ENCODE data around the gene IGFBP6.
A peak's percentile ranks its signal among the peaks of the same experiment; 100 is the strongest.
"Not testable (repeated sequence)": the region's sequence is repeated elsewhere in the genome, so short reads cannot be mapped to it uniquely, and the experiment has no call there.

IGFBP6 gene

DNA sequence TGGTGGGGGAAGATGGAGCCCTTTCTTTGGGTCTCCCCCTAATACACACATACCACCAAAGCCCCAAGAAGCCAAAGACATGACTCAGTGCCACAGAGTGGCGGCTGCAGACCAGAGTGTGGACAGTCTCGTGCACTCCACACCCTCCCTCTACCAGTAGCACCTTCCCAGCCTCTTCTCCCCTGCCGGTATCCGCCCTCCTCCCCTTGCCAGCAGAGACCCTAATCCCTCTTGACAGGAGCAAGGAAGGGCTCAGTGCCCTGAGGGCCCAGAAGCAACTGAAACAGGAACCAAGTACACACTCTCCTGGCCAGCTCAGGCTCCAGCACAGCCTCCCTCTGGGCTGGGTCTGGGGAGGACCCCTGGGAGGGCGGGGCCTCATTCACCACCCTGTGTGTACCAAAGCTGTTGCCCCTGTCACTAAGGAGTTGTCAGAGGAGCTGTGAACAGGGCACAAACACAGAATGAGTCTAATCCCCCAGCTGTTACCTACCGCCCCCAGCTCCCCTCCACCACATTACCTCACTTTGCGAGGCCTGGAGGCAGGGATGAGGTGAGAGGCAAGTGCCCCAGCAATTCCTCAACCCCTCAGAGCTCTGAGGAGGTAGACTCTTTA is 26.5 kb upstream of the IGFBP6 start:
- DNase-seq (ENCODE audit: low spot score), result no peak

DNA sequence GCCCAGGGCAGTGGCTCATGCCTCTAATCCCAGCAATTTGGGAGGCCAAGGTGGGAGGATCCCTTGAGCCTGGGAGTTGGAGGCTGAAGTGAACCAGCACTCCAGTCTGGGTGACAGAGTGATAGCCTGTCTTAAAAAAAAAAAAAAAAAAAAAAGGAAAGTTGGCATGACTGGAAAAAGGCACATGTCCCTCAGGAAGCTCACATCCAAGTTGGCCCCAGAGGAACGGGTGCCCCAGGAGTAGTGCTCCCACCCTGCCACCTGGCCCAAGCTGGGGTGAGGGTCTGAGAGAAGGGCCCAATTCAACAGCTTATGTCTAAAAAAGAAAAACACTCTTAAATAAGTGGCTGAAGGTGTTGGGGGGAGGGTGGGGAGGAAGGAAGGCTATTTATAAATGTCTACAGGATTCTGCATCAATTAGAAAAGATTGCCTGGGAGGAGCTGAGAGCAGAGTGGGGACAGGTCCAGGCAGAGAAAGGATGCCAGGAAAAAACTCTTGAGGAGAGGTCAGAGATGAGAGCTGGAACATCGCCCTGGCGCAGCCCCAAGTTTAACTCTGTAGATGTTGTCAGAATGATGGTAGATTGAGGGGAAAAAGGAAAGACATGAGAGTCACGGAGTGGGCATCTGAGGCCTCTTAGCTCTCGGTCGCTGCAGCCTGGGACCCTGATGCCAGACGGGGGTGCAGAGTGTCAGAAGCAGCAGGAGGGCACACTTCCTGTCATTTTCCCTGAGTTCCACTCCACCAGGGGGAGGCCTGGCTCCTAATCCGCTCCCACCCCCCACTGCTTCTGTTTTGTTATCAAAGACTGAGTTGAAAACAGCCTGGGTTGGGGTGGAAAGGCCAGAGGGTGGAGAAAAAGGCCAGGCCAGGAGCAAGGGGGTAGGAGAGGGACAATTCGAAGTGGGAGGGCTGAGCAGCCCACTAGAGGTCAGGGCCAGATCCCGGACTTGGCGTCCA is 25.6 kb upstream of the IGFBP6 start:
- no peak for DNase-seq (ENCODE audit: low spot score)

DNA sequence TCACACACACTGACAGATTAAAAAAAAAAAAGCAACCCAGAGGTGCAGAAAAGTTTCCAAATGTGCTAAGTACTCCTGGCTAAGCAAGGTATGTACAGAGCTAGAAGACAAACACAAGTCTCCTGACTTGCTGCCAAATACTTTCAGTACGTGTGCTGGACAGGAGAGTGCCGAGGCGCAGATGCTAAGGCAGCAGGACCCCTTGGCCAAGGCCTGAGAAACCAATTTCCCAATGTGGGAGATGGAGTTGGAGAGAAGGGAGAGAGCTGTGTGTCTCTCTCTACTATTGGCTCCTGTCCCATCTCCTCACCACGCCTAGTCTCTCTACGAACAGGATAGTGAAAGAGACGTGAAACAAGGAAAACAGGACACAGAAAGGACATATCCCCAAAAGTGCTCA is 23.6 kb upstream of the IGFBP6 start:
- DNase-seq (ENCODE audit: low spot score), result no peak

DNA sequence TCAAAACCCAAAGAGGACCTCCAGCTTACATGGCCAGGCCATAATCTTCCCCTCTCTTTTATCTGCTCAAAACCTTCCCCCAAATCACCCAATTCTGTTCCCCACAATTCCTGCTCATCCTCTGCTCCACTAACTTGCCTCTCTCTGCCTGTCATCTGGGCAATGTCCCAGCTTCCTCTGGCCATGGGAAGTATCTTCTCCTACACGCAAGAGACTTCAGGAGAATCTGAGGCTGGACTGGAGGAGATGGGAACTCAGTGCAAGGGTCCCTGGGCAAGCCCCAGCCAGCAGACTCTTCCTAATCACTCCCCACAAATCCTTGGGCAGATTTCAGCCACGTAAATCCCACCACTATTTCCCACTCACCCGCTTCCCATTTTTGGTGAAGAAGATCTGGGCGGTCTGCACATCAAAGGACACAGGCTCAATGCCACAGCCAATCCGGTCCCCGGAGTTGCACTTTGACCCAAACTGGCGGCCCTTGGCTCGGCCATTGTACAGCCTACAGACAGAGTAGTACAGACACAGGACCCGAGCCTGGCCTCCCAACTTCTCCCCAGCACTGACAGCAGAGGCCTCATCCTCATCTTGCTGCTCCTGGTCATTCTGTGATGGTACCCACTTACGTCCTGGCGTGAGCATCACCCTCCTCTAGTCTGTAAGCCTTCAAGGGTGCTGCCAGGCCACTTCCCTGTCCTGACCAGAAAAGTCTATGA is 23.0 kb upstream of the IGFBP6 start:
- no peak for DNase-seq (ENCODE audit: low spot score)

DNA sequence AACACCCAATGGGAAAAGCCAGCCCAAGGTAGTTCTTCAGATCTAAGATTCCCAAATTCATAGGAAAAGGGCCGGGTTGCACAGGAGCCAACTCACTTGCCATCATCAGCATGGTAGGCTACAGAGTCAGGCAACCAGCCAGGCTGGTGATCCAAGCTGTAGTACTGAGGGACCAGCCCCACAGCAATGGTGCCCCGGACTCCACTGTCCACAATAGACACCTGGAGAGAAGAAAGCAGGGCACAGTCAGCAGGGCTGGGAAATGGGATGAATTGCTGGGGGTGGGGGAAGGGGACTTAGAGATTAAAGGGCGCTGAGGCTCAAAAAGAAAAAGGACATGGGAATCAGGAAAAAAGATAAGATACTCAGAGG is 22.5 kb upstream of the IGFBP6 start:
- no peak for DNase-seq (ENCODE audit: low spot score)

DNA sequence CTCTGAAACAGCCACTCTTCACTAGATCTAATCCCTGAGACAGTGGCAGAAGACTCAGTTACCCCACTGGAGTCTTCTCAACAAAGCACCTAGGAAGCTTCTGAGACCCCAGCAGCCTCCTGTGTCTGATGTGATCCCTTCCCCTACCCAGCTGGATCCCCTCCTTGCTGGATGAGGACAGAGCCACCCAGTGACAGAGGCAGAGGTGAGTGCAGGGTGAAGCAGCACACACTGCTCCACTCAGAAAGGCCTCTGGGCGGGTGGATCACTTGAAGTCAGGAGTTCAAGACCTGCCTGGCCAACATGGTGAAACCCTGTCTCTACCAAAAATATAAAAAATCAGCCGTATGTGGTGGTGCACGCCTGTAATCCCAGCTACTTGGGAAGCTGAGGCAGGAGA is 21.0 kb upstream of the IGFBP6 start:
- no peak for DNase-seq (ENCODE audit: low spot score)

DNA sequence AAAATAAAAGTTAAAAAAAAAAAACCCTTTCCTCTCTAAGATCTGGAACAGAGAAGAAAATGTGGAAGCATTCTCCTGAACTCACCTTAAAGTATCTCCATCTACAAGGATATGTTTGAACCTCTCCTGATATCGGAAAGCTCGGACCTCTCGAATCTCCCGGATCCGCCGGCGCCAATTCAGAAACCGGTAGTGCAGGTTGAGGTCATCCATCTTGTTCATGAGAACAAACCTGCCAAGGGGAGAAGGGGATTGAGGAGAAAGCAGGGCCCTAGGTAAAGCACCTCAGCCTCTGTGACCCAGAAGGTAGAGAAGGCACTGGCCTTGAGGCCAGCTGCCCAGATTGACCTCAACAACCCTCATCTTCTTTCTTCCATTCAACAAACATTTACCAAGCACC is 20.4 kb upstream of the IGFBP6 start:
- DNase-seq (ENCODE audit: low spot score), result no peak

DNA sequence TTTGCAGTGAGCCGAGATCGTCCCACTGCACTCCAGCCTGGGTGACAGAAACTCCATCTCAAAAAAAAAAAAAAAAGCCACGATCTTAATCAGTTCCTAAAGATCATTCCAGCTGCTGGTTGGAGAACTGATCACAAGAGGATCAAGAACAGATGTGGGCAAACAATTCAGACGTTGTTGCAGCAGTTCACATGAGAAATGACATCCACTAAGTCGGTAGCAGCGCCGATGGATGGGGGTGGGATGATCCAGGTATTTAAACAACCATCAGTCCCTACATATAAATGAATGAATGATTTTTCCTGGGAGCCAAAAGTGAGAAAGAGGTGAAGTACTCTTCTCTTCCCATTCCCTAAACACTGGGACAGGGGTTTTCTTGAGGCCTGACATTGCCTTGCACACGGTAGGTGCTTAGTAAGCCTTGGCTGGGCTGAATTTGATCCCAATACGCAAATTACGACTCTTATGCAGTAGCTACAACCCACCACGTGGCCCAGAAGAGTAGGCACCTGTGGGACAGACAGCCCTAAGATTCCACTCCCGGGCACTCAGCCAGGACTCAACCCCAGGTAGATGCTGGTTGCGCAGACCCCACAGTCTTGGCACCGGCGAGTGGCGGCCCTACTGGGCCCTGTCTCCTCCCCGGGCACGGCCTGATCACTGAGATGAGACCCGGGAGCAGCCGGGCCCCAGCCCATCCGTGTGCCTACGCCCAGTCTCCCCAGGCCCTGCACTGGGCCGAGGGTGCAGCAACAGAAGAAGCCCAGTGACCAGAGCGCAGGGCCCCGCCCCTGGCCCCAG is 18.8 kb upstream of the IGFBP6 start:
- DNase-seq (ENCODE audit: low spot score), result no peak

DNA sequence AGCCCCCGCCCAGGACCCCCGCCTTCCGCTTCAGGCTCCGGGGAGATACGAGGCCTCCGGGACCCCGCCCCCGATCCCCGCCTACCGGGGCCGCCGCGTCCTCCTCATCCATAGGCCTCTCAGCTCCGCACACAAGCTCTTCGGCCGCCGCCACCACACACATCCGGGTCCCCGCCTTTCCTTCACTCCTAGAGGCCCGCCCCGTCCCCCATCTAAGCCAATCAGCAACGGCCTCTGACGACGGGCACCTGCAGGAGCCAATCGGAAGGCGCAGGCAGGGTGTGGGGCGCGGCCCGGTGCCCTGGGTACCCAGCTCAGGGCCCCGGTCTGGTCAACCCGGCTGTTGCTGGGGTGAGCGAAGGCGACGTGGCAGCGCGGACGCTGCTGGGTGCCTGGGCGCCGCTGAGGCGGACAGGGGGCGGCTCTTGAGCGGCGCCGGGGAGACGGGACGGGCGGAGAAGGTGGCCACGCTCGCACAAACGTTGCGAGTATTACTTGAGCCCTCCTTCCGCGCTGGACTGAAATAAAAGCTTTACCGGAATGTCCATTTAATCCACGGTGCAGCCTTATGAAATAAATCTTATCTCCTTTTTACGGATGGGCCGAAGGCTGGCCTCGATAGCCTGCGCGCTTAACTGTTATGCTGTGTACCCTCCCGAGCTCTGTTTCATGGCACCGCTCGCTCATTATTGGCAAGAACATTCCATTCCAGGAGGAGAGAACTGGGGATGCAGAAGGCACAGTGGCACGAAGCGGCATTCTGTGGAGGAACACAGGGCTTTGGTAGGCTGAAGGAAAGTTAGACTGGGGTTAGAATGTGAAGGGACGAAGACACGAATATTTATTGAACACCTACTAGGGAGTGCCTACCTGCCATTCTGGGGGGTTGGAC is 18.0 kb upstream of the IGFBP6 start, which contains the start of gene SPRYD3:
Gene SPRYD3 (minus strand): TSS at position 165 of the 892 bp plus-strand sequence. CDS start 57 bp downstream, at position 108.
- peak; percentile 97 for DNase-seq (ENCODE audit: low spot score)

DNA sequence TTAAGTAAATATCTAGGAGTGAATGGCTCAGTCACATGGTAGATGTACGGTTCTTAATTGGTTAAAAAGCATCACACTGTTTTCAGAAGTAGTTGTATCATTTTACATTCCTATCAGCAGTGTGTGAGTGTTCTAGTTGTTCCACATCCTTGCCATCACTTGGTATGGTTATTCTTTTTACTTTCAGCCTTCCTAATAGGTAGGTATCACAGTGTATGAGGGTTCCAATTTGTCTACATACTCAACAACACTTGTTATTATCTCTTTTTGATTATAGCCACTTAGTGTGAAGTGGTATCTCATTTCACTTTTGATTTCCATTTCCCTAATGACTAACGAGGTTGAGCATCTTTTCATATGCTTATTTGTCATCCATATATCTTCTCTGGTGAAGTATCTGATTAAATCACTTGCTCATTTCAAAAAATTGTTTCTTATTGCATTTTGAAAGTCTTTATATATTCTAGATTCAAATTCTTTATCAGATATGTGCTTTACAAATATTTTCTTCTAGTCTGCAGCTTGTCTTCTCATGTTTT is 14.8 kb upstream of the IGFBP6 start:
- DNase-seq (ENCODE audit: low spot score), result no peak

DNA sequence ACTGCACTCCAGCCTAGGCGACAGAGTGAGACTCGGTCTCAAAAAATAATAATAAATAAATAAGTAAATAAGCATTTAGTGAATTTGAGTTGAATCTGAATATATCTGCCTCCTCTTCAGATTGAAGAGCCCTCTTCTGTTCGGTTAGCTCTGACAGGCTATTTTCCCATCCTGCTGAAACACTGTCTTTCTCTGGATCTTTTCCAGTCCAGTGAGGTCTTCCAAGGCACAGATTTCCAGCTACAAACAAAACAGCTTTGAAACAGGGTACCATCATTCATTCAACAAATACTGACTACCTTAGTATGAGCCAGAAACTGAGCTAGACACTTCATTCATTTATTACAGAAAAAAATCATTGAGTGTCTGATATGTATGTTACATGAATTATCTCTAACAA is 11.1 kb upstream of the IGFBP6 start:
- no peak for DNase-seq (ENCODE audit: low spot score)

DNA sequence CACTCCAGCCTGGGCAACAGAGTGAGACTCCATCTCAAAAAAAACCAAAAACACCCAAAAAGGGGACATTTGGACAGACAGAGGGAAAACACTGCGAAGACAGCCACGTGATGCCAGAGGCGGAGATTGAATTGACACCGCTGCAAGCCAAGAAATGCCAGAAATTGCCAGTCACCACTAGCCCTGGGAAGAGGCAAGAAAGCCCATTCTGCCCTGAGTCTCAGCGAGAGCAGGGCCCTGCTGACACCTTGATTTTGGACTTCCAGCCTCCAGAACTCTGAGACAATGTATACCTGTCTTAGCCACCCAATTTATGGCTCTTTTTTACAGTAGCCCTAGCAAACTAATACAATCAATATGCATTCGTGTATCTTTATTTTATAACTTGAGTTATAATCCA is 7.4 kb upstream of the IGFBP6 start:
- DNase-seq (ENCODE audit: low spot score), result no peak

DNA sequence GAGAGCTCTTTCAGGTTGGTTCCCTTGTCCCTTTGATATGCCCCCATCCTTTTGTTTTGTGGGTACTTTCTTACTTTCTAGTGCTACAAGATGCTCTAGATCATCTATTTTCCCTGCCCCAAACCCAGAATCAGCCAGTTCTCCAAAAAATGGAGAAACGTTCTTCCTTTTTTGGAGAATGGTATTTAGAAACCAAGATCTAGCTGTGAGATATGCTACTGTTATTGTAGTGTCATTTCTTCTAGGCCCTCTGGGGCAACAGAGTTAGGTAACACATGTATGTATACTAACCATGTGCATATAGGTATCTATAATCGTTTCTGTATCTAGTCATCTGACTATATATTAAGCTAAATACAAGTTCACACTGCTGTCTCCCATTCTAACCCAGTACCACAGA is 6.9 kb upstream of the IGFBP6 start:
- DNase-seq (ENCODE audit: low spot score), result no peak

DNA sequence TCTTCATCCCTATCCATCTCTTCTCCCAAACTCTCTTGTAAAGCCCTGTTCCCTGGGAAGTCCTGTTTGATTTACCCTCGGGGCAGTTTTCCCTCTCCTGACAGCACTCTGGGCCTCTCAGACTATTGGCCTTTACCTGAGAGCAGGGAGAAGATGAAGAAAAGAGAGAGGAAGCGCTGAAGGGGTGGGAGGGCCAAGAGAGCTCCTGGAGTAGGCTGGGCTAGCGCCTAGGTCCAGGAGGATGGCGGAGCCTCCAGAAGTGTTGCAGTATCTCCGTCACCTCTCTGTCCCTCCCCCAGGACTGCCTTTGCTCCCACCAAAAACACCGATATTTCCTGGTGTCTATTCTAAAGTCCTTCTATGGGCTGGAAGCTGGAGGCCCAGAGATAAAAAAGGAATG is 5.7 kb upstream of the IGFBP6 start:
- DNase-seq (ENCODE audit: low spot score), result no peak

DNA sequence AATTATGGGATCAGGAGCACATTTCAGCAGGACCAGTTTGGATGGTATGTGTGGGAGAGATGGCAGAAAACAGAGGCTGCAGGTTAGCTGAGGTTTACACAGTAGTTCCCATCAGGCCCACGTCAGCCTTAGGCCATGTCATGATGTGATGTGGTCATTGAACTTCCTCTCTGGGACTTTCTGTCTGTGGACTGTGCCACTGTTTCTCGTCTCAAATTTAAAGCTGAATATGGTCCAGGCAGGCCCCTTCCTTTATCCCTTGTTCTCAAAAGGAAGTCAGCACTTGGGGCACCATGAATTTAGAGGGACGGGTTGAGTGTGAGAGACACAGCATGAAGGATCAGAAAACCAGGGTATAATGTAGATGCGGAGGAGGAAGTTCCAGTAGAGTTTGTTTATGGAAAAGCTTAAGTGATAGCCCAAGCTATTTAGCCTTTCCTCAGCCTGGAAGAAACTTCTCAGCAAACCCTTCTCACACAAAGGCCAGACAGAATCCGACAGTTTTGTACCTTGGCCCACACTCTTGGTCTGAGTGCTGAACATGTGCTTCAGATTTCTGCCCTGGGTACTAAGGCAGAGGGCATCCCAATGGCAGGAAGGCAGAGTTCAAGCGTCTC is 3.6 kb upstream of the IGFBP6 start:
- peak; percentile 51 for DNase-seq (ENCODE audit: low spot score)

DNA sequence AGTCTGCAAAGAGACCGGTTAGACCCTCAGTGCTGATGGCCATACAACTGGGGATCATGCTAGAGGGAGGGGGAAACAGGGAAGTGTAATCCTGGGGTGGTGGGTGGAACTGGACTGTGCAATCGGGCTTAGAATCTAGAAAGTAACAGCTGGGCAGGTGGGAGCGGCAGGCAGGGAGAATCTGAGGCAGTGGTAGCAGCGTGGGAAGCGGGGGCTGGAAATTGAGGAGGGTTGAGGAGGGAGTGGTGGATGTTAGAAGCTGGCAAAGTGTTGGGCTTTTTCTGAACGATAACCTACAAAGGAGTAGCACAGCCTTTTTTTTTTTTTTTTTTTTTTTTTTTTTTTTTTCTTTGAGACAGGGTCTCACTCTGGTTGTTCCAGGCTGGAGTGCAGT is 3.1 kb upstream of the IGFBP6 start:
- DNase-seq (ENCODE audit: low spot score), result no peak

DNA sequence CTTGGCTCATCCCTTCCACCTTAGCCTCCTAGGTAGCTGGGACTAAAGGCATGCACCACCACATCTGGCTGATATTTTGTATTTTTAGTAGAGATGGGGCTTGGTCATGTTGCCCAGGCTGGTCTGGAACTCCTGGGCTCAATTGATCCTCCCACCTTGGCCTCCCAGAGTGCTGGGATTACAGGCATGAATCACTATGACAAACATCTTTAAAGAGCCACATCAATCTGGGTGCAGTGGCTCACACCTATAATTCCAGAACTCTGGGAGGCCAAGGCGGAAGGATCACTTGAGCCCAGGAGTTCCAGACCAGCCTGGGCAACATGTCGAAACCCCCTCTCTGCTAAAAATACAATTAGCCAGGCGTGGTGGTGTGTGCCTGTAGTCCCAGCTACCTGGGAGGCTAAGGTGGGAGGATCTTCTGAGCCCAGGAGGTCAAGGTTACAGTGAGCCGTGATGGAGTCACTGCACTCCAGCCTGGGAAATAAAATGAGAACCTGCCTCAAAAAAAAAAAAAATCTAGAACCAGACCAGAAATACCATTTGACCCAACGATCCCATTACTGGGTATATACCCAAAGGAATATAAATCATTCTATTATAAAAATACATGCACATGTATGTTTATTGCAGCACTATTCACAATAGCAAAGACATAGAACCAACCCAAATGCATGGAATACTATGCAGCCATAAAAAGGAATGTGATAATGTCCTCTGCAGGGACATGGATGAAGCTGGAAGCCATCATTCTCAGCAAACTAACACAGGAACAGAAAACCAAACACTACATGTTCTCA is 2.5 kb upstream of the IGFBP6 start:
- DNase-seq (ENCODE audit: low spot score), result not testable (repeated sequence)

DNA sequence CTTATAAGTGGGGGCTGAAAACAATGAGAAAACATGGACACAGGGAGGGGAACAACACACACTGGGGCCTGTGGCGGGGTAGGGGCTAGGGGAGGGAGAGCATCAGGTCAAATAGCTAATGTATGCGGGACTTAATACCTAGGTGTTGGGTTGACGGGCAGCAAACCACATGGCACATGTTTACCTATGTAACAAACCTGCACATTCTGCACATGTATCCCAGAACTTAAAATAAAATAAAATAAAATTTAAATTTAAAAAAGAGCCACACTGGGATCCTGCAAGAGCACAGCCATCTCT is 1.9 kb upstream of the IGFBP6 start:
- DNase-seq (ENCODE audit: low spot score), result not testable (repeated sequence)

DNA sequence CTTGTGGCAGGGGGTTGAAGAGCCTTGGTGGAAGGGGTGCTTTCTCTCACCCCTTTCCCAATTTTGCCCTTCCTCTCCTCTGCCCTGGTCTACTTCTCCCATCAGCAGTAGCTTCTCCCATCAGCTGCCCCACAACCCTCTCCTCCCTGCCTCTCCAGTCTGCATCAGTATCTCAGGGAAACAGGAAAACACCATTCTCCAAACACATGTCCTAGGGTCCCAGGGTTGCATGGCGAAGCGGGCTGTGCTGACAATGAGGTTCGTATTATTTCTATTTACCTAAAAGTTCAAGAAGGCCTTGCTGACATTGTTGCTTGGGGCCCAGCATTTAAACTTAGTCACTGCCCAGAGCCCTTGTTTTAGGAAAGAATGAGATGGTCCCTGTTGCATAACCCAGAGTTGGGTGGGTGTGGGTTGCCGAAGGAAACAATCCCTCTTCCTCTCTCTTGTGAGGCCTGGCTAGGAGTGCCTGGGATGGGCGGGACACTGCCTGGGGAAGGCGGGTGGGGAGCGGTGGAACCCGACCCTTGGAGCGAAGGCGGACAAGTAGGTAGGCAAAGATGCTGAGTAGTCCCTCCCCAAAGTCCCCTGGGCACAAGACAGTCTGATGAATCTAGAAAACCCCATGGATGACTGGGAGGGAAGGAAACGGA is 1.3 kb upstream of the IGFBP6 start:
- no peak for DNase-seq (ENCODE audit: low spot score)

All from Ammon's horn (tissue), 1 donor.